Measurements from ENCODE around the gene ADORA2A. TPM values are rescaled to one million over a fixed set of nuclear protein-coding genes. Genes with fewer than 3 reads are reported as not detected.

ADORA2A gene
- total RNA-seq, 6 donors from 2014 or later: 7.3 to 20.9 (median 8.8) TPM

- 77 to 82% methylated on average over 18 to 19 of the region's 19 CpGs for WGBS, 2 donors
- no peaks in the 10 kb centered on the region for H3K9me3 ChIP-seq
- H3K4me3 ChIP-seq: no peak overlapping the region
- peaks cover 0 to 17% (median 8%) of the 10 kb centered on the region in 4 donors for H3K36me3 ChIP-seq
- H3K4me1 ChIP-seq: peaks cover 36 to 60% (median 50%) of the 10 kb centered on the region in 4 donors
- DNase-seq (no peak), ATAC-seq (ENCODE audit: low FRiP score in 2 of 2) (no peak)
- H3K27me3 ChIP-seq: no peaks in the 10 kb centered on the region
- TF ChIP-seq CTCF (IDR thresholded peaks at IDR 0.05) (no peak), POLR2AphosphoS5 (IDR thresholded peaks at IDR 0.05) (no peak), POLR2A (IDR thresholded peaks at IDR 0.05) (no peak), EP300 (IDR thresholded peaks at IDR 0.05) (no peak)
- peak overlapping the region in 3 of 4 donors; percentile 15 to 58 (median 41) for H3K27ac ChIP-seq
Measured at GRCh38 chr22:24406322-24407277, 20.8 kb upstream of the ADORA2A start.

GRCh38 chr22:24407278-24407665 is 20.1 kb upstream of the ADORA2A start:
- H3K36me3 ChIP-seq: peaks cover 0 to 23% (median 13%) of the 10 kb centered on the region in 4 donors
- H3K4me1 ChIP-seq: peaks cover 30 to 53% (median 43%) of the 10 kb centered on the region in 4 donors
- DNase-seq (no peak), ATAC-seq (ENCODE audit: low FRiP score in 2 of 2) (no peak)
- 32 to 34% methylated on average over 10 to 15 of the region's 15 CpGs for WGBS, 2 donors
- H3K27me3 ChIP-seq: no peaks in the 10 kb centered on the region
- TF ChIP-seq POLR2A (IDR thresholded peaks at IDR 0.05): no peak
- TF ChIP-seq EP300 (IDR thresholded peaks at IDR 0.05): no peak
- no peak for TF ChIP-seq POLR2AphosphoS5 (IDR thresholded peaks at IDR 0.05)
- TF ChIP-seq CTCF (IDR thresholded peaks at IDR 0.05): no peak
- no peaks in the 10 kb centered on the region for H3K9me3 ChIP-seq
- H3K27ac ChIP-seq: peak overlapping the region in 3 of 4 donors; percentile 15 to 58 (median 41)
- no peak overlapping the region for H3K4me3 ChIP-seq

- no peaks in the 10 kb centered on the region for H3K9me3 ChIP-seq
- TF ChIP-seq EP300 (IDR thresholded peaks at IDR 0.05): no peak
- no peak for TF ChIP-seq POLR2A (IDR thresholded peaks at IDR 0.05)
- TF ChIP-seq POLR2AphosphoS5 (IDR thresholded peaks at IDR 0.05): no peak
- TF ChIP-seq CTCF (IDR thresholded peaks at IDR 0.05): no peak
- DNase-seq: no peak
- peaks cover 0 to 26% (median 18%) of the 10 kb centered on the region in 4 donors for H3K36me3 ChIP-seq
- peak overlapping the region in 3 of 4 donors; percentile 14 to 58 (median 41) for H3K27ac ChIP-seq
- H3K4me3 ChIP-seq: no peak overlapping the region
- no peaks in the 10 kb centered on the region for H3K27me3 ChIP-seq
- H3K4me1 ChIP-seq: peaks cover 23 to 47% (median 37%) of the 10 kb centered on the region in 4 donors
- ATAC-seq (ENCODE audit: low FRiP score in 2 of 2): no peak
- 84 to 87% methylated on average over 4 of the region's 4 CpGs for WGBS, 2 donors
Measured at GRCh38 chr22:24407884-24408283, 19.5 kb upstream of the ADORA2A start.

GRCh38 chr22:24408630-24409029 is 18.8 kb upstream of the ADORA2A start:
- 68 to 72% methylated on average over 4 to 7 of the region's 7 CpGs for WGBS, 2 donors
- no peak for ATAC-seq (ENCODE audit: low FRiP score in 2 of 2)
- no peak for TF ChIP-seq EP300 (IDR thresholded peaks at IDR 0.05)

GRCh38 chr22:24409707-24410106 is 17.7 kb upstream of the ADORA2A start:
- Histone ChIP-seq H3K27me3 (no peaks in the 10 kb centered on the region), H3K4me3 (no peak overlapping the region), H3K36me3 (peaks cover 2 to 40% (median 30%) of the 10 kb centered on the region in 4 donors), H3K4me1 (peaks cover 14 to 29% (median 22%) of the 10 kb centered on the region in 4 donors), H3K27ac (no peak overlapping the region), H3K9me3 (no peaks in the 10 kb centered on the region)
- ATAC-seq (ENCODE audit: low FRiP score in 2 of 2) (no peak), DNase-seq (no peak)
- WGBS, 2 donors: 80 to 89% methylated on average over 9 of the region's 9 CpGs
- TF ChIP-seq POLR2A (IDR thresholded peaks at IDR 0.05): no peak
- no peak for TF ChIP-seq POLR2AphosphoS5 (IDR thresholded peaks at IDR 0.05)
- TF ChIP-seq EP300 (IDR thresholded peaks at IDR 0.05): no peak
- no peak for TF ChIP-seq CTCF (IDR thresholded peaks at IDR 0.05)

More at GRCh38 chr22:24408630-24409029, 18.8 kb upstream of the ADORA2A start:
- DNase-seq: no peak
- peak overlapping the region in 3 of 4 donors; percentile 14 to 41 (median 30) for H3K27ac ChIP-seq
- peaks cover 0 to 33% (median 24%) of the 10 kb centered on the region in 4 donors for H3K36me3 ChIP-seq
- no peak overlapping the region for H3K4me3 ChIP-seq
- H3K9me3 ChIP-seq: no peaks in the 10 kb centered on the region
- no peaks in the 10 kb centered on the region for H3K27me3 ChIP-seq
- H3K4me1 ChIP-seq: peaks cover 16 to 39% (median 29%) of the 10 kb centered on the region in 4 donors

Measured in upper lobe of left lung (tissue), 6 donors.